HFF-Myc (cell line): Measurements from ENCODE around the gene PIGH.

Source experiments
- DNase-seq: peaks from one replicate; pipeline ENCODE4 v3.0.0-alpha.2; 2011; ENCODE audit warnings: low read depth; ENCODE audit errors: extremely low read depth
- H3K4me3 ChIP-seq: replicated peaks from 2 replicates; pipeline ENCODE4 v1.5.1; 2011; ENCODE audit warnings: low read depth, mild to moderate bottlenecking, control low read depth, low read length
- CTCF ChIP-seq: IDR thresholded peaks from 2 replicates; pipeline ENCODE4 v1.5.1; 2012; ENCODE audit warnings: mild to moderate bottlenecking, low read depth, low read length, control low read depth; ENCODE audit errors: missing control alignments

The PIGH gene

DNA sequence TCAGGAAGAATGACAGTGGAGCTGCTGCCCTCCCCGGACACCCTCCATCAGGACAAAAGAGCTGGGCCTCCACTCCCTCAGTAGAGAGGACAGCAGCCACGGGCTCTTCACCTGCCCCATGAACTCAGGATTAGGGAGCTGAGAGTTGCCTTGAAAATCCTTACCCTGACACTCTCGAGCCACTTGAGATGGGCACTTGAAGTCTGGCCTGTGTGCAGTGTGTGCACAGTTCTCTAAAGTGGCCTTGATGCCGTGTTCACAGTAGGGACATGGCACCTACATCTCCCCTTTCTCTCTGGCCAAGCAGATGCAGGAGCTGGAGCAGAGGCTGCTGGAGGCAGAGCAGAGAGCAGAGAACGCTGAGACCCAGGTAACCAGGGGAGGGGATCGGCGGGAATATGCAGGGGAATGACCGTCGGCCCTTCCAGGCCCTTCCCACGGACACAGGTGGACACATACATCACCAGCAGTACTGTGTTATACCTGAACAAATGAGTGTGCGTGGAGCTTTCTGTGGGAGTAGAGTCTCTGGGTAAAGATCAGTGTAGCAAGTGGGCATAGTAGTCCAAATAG lies 44.5 kb downstream of the PIGH start:
- DNase-seq, result no peak
- H3K4me3 ChIP-seq, result no peak overlapping the region
- no peak for TF ChIP-seq CTCF

- no peak for TF ChIP-seq CTCF
- DNase-seq, result no peak
- H3K4me3 ChIP-seq, result no peak overlapping the region
These were observed 45.7 kb downstream of the PIGH start for GRCh38 chr14:67554341-67554740.

DNA sequence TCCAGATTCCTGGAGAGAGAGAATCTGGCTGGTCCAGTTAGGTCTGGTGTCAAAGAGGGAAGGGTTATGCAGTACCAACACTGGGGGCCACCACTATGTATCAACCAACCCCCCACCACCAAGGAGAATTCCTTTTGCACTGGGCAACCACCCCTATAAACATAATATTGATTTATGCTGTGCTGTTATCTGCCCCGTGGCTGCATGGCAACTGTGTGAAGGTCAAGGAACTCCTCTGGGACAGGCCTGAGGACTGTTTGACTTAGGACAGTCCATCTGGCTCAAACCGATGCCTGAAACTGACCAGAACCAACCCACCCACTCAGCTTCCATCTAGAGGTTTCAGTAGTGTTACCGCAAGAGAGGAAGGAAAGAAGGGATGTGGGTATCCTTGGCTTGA lies 46.5 kb downstream of the PIGH start:
- no peak for TF ChIP-seq CTCF
- no peak overlapping the region for H3K4me3 ChIP-seq
- DNase-seq, result no peak

DNA sequence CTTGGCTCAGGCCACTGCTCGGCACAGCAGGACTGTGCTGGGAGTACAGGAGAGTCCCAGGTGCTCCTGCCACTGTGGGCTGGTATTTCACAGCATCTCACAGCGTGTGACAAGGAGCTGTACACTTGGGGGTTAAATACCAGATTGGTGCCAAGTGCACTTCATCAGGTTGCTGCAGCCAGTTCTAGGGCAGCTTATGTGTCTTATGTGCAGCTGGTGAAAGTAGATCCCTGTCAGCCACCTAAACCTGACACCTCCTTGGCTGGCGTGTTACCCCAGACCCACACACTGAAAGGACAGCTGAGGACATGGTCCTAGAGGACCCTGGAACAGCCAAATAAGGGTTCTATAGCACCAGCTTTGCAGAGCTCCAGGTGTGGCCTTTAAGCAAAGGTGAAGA lies 48.1 kb downstream of the PIGH start:
- no peak for TF ChIP-seq CTCF
- no peak overlapping the region for H3K4me3 ChIP-seq
- no peak for DNase-seq

- H3K4me3 ChIP-seq, result no peak overlapping the region
- TF ChIP-seq CTCF, result no peak
- no peak for DNase-seq
These were observed 48.9 kb downstream of the PIGH start for GRCh38 chr14:67551123-67551522.

GRCh38 chr14:67549734-67550133 lies 50.3 kb downstream of the PIGH start:
- no peak for TF ChIP-seq CTCF

DNA sequence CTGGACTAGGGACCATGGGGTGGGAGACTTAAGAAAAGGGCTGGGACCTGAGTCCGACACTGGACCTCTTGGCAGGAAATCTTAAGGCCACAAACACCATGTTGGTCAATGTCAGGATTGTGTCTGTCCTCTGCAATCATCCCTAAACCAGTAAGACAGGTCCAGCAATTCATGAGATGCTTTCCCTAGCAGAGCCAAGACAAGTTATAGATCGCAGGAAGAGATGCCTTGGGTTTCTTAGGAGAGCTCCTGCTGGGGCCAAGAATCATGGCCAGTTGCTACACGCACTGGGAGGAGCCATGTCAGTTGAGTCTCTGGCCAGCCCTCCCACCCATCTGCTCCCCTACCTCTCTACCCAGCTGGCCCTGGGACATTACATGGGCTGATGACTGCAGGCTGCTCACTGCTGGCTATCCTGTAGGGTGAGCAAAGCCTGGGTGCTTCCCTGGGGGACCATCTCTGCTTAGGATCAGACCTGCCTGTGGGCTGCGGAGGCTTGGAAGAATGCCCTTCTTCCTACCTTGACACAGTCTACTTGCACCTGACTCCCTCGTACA lies 52.8 kb downstream of the PIGH start:
- no peak for TF ChIP-seq CTCF
- no peak overlapping the region for H3K4me3 ChIP-seq
- no peak for DNase-seq

More at GRCh38 chr14:67549734-67550133, 50.3 kb downstream of the PIGH start:
- no peak for DNase-seq
- no peak overlapping the region for H3K4me3 ChIP-seq
